K562 (cell line): ENCODE data around the gene TMED10. TPM values are rescaled to one million over a fixed set of nuclear protein-coding genes. Genes with fewer than 3 reads are reported as not detected.

Experiments
- ASH1L ChIP-seq: fragments of 450-650 bp; IDR thresholded peaks from 2 replicates; pipeline ENCODE4 v1.6.1; 2018; ENCODE audit warnings: borderline replicate concordance, mild to moderate bottlenecking, low read depth; ENCODE audit not compliant: partially characterized antibody
- CBX1 ChIP-seq: sonication (generic); IDR thresholded peaks from 2 replicates; pipeline ENCODE4 v1.6.1; 2016; ENCODE audit warnings: antibody characterized with exemption, low read depth, mild to moderate bottlenecking
- FOXM1 ChIP-seq, 2 experiments: fragments of 450-650 bp in 1 of 2; sonication (generic) in 1 of 2; formaldehyde crosslinking in 1 of 2; IDR thresholded peaks; 2 replicates each; pipeline versions ENCODE4 v1.6.1 to v1.9.0; 2017 to 2022; ENCODE audit warnings: low read depth in 2 of 2, mild to moderate bottlenecking in 2 of 2, missing genetic modification reagents in 1 of 2, moderate library complexity in 1 of 2
- JUND ChIP-seq, 2 experiments: IDR thresholded peaks; 2 replicates in 1 of 2; 3 replicates in 1 of 2; pipeline ENCODE4 v1.6.1; 2011; ENCODE audit warnings: borderline replicate concordance in 2 of 2, low read depth in 2 of 2, low read length in 2 of 2, improper control_type of control experiment in 1 of 2, missing biosample characterization in 1 of 2, missing genetic modification characterization in 1 of 2, missing genetic modification reagents in 1 of 2
- KLF6 ChIP-seq: fragments of 250-450 bp; sonication (Bioruptor Pico); IDR thresholded peaks from 2 replicates; pipeline ENCODE4 v1.4.0; 2020; ENCODE audit warnings: mild to moderate bottlenecking, moderate library complexity, borderline replicate concordance
- L3MBTL2 ChIP-seq: fragments of 450-650 bp; IDR thresholded peaks from 2 replicates; pipeline ENCODE4 v1.6.1; 2016; ENCODE audit warnings: mild to moderate bottlenecking, moderate library complexity
- MAZ ChIP-seq, 2 experiments: fragments of 450-650 bp in 1 of 2; sonication (generic) in 1 of 2; formaldehyde crosslinking; IDR thresholded peaks in 1 of 2; conservative IDR thresholded peaks in 1 of 2; 2 replicates each; pipeline versions ENCODE4 v1.4.0 to v1.5.0; 2020; ENCODE audit warnings: mild to moderate bottlenecking in 1 of 2, missing genetic modification reagents in 1 of 2
- MCM3 ChIP-seq: fragments of 450-650 bp; IDR thresholded peaks from 2 replicates; pipeline ENCODE4 v1.6.1; 2016
- NFE2L1 ChIP-seq: fragments of 450-650 bp; IDR thresholded peaks from 2 replicates; pipeline ENCODE4 v1.6.1; 2016; ENCODE audit warnings: missing genetic modification characterization, low read depth, mild to moderate bottlenecking, missing compliant biosample characterization, moderate library complexity, borderline replicate concordance
- NUFIP1 ChIP-seq: fragments of 450-650 bp; IDR thresholded peaks from 2 replicates; pipeline ENCODE4 v1.6.1; 2018; ENCODE audit not compliant: partially characterized antibody
- SIN3B ChIP-seq: fragments of 450-650 bp; IDR thresholded peaks from 2 replicates; pipeline ENCODE4 v1.6.1; 2017; ENCODE audit warnings: low read depth, mild to moderate bottlenecking, moderate library complexity
- TAF9B ChIP-seq: fragments of 450-650 bp; IDR thresholded peaks from 2 replicates; pipeline ENCODE4 v1.6.1; 2018; ENCODE audit warnings: mild to moderate bottlenecking; ENCODE audit not compliant: partially characterized antibody
- TOE1 ChIP-seq, 2 experiments: fragments of 450-650 bp in 1 of 2; sonication (generic) in 1 of 2; formaldehyde crosslinking in 1 of 2; IDR thresholded peaks; 2 replicates each; pipeline versions ENCODE4 v1.7.1 to v1.8.0; 2016 to 2022; ENCODE audit warnings: borderline replicate concordance in 2 of 2, mild to moderate bottlenecking in 2 of 2, antibody characterized with exemption in 1 of 2, inconsistent platforms in 1 of 2, low read depth in 1 of 2, missing genetic modification reagents in 1 of 2, moderate library complexity in 1 of 2
- VEZF1 ChIP-seq: fragments of 200-800 bp; sonication (Bioruptor generic); IDR thresholded peaks from 2 replicates; pipeline ENCODE4 v1.6.1; 2017; ENCODE audit warnings: missing genetic modification characterization, missing compliant biosample characterization
- XRCC4 ChIP-seq: IDR thresholded peaks from one replicate; pipeline ENCODE4 v1.6.1; 2011; ENCODE audit not compliant: insufficient read depth, insufficient read length; ENCODE audit errors: extremely low read depth
- ZBTB11 ChIP-seq, 3 experiments: fragments of 200-800 bp in 1 of 3; fragments of 250-450 bp in 1 of 3; fragments of 450-650 bp in 1 of 3; sonication (Bioruptor Pico) in 1 of 3; sonication (Bioruptor generic) in 1 of 3; formaldehyde crosslinking in 1 of 3; IDR thresholded peaks; 2 replicates each; pipeline versions ENCODE4 v1.6.1 to v1.8.0; 2016 to 2022; ENCODE audit warnings: mild to moderate bottlenecking in 2 of 3, missing genetic modification characterization in 2 of 3, missing compliant biosample characterization in 1 of 3, moderate library complexity in 1 of 3
- ZFP91 ChIP-seq: sonication (generic); formaldehyde crosslinking; IDR thresholded peaks from 2 replicates; pipeline ENCODE4 v1.8.0; 2022; ENCODE audit warnings: mild to moderate bottlenecking, missing genetic modification reagents
- polyA plus RNA-seq, 8 experiments: library from polyadenylated mRNA; depleted of rRNA in 4 of 8; stranded (reverse) in 5 of 8; unstranded in 3 of 8; fragments of >200 nt; fragmentation: Nextera tagmentation in 2 of 8; fragmentation: Illumina TruSeq in 1 of 8; extraction: Ambion mirVana in 2 of 8; extraction: Trizol in 1 of 8; gene quantifications; 2 replicates each; pipeline versions ENCODE4 v1.2.1 to v1.2.3, GENCODE V29; 2011 to 2014; ENCODE audit warnings: inconsistent platforms in 1 of 8, missing spikeins in 1 of 8
- total RNA-seq, 7 experiments: library from RNA; depleted of rRNA in 6 of 7; stranded (reverse); fragments of >200 nt in 6 of 7; fragmentation: Illumina TruSeq in 2 of 7; extraction: Trizol in 2 of 7; gene quantifications; 2 replicates each; pipeline versions ENCODE4 v1.2.1 to v1.2.3, GENCODE V29; 2011 to 2021; ENCODE audit warnings: low replicate concordance in 1 of 7

Gene TMED10
- total and polyA plus RNA-seq, 9 of the 15 experiments (the other 6 are each of a cell fraction or from before 2014, with no cell fraction given), result 62.2 to 233 (median 124) TPM

- TF ChIP-seq FOXM1 (IDR thresholded peaks at IDR 0.05; ENCODE audit: low read depth) (0 out of 2 replicates have a peak, but pooled peaks have one; percentile 28), FOXM1 (CRISPR knock-in tag; IDR thresholded peaks at IDR 0.05; ENCODE audit: low read depth) (no peak), MCM3 (no peak), ZFP91 (CRISPR knock-in tag) (no peak), NFE2L1 (no peak), MAZ (CRISPR knock-in tag; conservative IDR thresholded peaks at IDR 0.05 in 1 of 2, IDR thresholded peaks at IDR 0.05 in 1 of 2) (peak; percentile 35 to 61; a peak in 2 of 4 replicates), L3MBTL2 (no peak; the same call in 1 of the 2 replicates), TAF9B (peak; percentile 37), ASH1L (peak; percentile 48), SIN3B (peak; percentile 30; the same call in 1 of the 2 replicates), KLF6 (CRISPR knock-in tag) (0 out of 2 replicates have a peak, but pooled peaks have one; percentile 10), CBX1 (0 out of 2 replicates have a peak, but pooled peaks have one; percentile 23), JUND (IDR thresholded peaks at IDR 0.05; ENCODE audit: borderline replicate concordance, low read depth, low read length) (no peak), JUND (tag; IDR thresholded peaks at IDR 0.05; ENCODE audit: borderline replicate concordance, low read depth, low read length) (peak; percentile 37; the same call in 1 of the 3 replicates), ZBTB11 (CRISPR knock-in tag; IDR thresholded peaks at IDR 0.05) (peak in 1 of 3 experiments; percentile 76; a peak in 2 of 6 replicates), NUFIP1 (no peak), XRCC4 (no peak), VEZF1 (CRISPR knock-in tag) (peak; percentile 45; the same call in 1 of the 2 replicates), TOE1 (IDR thresholded peaks at IDR 0.05; ENCODE audit: borderline replicate concordance) (peak; percentile 95), TOE1 (CRISPR knock-in tag; IDR thresholded peaks at IDR 0.05; ENCODE audit: borderline replicate concordance, low read depth) (0 out of 2 replicates have a peak, but pooled peaks have one; percentile 38)
These were observed at the start of gene TMED10 (continued) for GRCh38 chr14:75176142-75176820.
